Effector memory CD4-positive, alpha-beta T cell (primary cell): Measurements from ENCODE around the gene MCU.
A peak's percentile ranks its signal among the peaks of the same experiment; 100 is the strongest.
"Not testable (repeated sequence)": the region's sequence is repeated elsewhere in the genome, so short reads cannot be mapped to it uniquely, and the experiment has no call there.

ENCODE experiments used
- DNase-seq, 3 donors: peaks; one replicate each; pipeline ENCODE4 v3.0.0-alpha.2; 2020
- H3K27ac ChIP-seq: 2 replicates; pipeline ENCODE4 v1.7.0; 2013; ENCODE audit warnings: mild to moderate bottlenecking, low read length, moderate library complexity; ENCODE audit not compliant: insufficient read depth, poor library complexity, severe bottlenecking
- H3K27me3 ChIP-seq: replicated peaks from 2 replicates; pipeline ENCODE4 v1.7.0; 2013; ENCODE audit warnings: mild to moderate bottlenecking, low read length; ENCODE audit not compliant: insufficient read depth, control insufficient read depth, poor library complexity, severe bottlenecking
- H3K36me3 ChIP-seq: 2 replicates; pipeline ENCODE4 v1.7.0; 2013; ENCODE audit warnings: mild to moderate bottlenecking, low read length, moderate library complexity; ENCODE audit not compliant: control insufficient read depth, insufficient read depth
- H3K4me1 ChIP-seq: 2 replicates; pipeline ENCODE4 v1.7.0; 2013; ENCODE audit warnings: low read length, mild to moderate bottlenecking; ENCODE audit not compliant: control insufficient read depth, insufficient read depth, poor library complexity, severe bottlenecking
- H3K4me3 ChIP-seq: 2 replicates; pipeline ENCODE4 v1.7.0; 2013; ENCODE audit warnings: low read length, low read depth, mild to moderate bottlenecking; ENCODE audit not compliant: insufficient read depth, poor library complexity, severe bottlenecking
- H3K9me3 ChIP-seq: 2 replicates; pipeline ENCODE4 v1.7.0; 2013; ENCODE audit warnings: mild to moderate bottlenecking, low read length, moderate library complexity; ENCODE audit not compliant: control insufficient read depth

Gene MCU

DNA sequence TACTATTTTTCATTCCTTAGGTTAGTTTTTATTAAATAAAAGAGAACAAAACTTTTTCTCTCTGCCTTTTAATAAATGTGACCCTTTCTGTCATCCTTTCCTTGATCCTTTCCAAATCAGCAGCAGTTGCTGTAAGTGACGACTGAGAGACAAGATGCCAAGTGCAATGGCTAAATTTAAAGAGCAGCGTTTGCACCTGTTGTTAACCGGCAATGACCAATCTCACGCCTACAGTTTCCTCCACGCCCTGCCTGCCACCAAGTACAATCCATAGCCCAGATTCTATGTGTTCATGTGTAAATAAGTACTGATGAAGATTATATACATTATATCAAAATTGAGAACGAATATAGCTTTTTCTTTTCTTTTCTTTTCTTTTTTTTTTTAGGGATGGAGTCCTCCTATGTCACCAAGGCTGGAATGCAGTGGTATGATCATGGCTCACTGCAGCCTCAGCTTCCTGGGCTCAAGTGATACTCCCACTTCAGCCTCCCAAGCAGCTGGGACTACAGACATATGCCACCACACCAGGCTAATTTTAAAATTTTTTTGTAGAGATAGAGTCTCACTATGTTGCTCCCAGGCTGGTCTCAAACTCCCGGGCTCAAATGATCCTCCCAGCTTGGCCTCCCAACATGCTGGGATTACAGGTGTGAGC, 6.5 kb upstream of the MCU start:
- no peak overlapping the region for H3K4me3 ChIP-seq

DNA sequence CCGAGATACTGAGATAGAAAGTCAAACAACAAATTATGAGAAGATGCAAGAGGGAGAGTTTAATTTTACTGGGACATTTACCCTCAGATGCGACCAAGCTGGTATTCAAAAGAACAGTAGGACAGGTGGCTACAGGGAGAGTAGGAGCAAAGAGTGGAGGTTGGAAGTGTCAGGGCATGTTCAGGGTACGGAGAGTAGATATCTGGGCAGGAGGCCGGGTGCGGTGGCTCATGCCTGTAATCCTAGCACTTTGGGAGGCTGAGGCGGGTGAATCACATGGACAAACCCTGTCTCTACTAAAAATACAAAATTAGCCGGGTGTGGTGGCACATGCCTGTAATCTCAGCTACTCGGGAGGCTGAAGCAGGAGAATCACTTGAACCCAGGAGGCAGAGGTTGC, 5.5 kb upstream of the MCU start:
- H3K27ac ChIP-seq, result not testable (repeated sequence)

More for the DNA sequence above, 6.5 kb upstream of the MCU start:
- Histone ChIP-seq H3K9me3 (no peaks in the 10 kb centered on the region), H3K4me1 (no peaks in the 10 kb centered on the region), H3K36me3 (no peaks in the 10 kb centered on the region), H3K27me3 (no peaks in the 10 kb centered on the region), H3K27ac (no peak overlapping the region)
- DNase-seq, result no peak

DNA sequence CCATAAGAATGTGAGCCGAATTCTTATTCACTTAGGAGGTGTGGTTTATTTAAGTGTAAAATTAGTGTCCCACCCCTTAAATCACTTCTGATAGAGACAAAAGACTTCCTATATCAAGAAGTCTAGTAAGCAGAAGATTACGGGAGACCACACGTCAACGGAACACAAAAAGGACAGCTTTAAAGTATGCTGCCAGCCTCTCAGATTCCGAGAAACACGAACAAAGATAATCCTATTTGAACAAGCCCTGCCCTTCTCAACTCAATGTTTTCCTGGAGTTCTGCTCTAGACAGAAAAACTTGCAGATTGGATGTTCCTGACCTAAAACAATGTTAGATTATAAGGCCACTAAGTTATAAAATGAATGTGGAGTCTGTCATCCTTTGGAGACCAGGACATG, 4.9 kb upstream of the MCU start:
- DNase-seq, result no peak
- Histone ChIP-seq H3K4me1 (no peaks in the 10 kb centered on the region), H3K27ac (no peak overlapping the region), H3K27me3 (no peaks in the 10 kb centered on the region), H3K36me3 (no peaks in the 10 kb centered on the region), H3K4me3 (no peak overlapping the region), H3K9me3 (no peaks in the 10 kb centered on the region)

More for the DNA sequence above, 5.5 kb upstream of the MCU start:
- not testable (repeated sequence) for H3K4me3 ChIP-seq, H3K36me3 ChIP-seq, DNase-seq, H3K9me3 ChIP-seq, H3K27me3 ChIP-seq, H3K4me1 ChIP-seq

DNA sequence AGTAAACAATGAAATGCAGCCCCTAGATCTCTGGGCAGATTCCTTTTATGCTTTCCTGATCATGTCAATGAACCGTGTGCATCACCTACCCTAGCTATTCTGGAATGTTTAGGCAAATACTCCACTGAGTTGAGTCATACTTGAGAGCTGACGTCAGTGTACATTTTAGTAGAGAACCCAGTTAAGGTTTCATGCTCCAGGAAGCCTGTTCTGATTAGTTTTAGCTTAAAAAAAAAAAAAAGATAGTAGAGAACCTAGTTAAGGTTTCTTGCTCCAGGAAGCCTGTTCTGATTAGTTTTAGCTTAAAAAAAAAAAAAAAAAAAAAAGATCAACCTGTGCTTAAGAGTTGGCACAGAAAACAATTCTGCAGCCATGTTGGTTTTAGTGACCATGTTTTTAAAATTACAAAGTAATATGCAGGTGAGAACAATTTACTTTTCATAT, 3.7 kb upstream of the MCU start:
- H3K4me3 ChIP-seq, result no peak overlapping the region
- H3K9me3 ChIP-seq, result no peaks in the 10 kb centered on the region
- H3K4me1 ChIP-seq, result peaks cover 2% of the 10 kb centered on the region
- no peak overlapping the region for H3K27ac ChIP-seq
- DNase-seq, result no peak
- no peaks in the 10 kb centered on the region for H3K36me3 ChIP-seq
- no peaks in the 10 kb centered on the region for H3K27me3 ChIP-seq

DNA sequence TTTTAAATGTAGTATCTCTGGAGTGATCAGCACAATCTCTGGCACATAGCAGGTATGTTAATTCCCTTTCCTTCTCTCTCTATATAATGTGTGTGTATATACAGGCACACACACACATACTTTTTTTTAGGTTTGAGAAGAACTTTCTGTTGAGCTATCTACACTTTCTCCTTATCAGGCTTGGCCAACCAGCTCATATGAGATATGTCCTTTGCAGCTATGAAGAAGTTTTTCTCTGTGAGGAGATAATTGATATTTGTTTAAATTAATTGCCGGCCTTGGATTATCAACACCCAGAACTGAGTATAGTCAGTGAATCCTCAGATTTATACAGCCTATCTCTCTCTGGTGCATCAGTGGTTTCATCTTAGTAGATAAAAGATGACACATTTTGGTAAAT, 2.3 kb upstream of the MCU start:
- H3K4me3 ChIP-seq, result no peak overlapping the region
- no peaks in the 10 kb centered on the region for H3K27me3 ChIP-seq
- no peaks in the 10 kb centered on the region for H3K36me3 ChIP-seq
- H3K4me1 ChIP-seq, result peaks cover 4% of the 10 kb centered on the region
- no peaks in the 10 kb centered on the region for H3K9me3 ChIP-seq
- no peak overlapping the region for H3K27ac ChIP-seq
- DNase-seq, result no peak

DNA sequence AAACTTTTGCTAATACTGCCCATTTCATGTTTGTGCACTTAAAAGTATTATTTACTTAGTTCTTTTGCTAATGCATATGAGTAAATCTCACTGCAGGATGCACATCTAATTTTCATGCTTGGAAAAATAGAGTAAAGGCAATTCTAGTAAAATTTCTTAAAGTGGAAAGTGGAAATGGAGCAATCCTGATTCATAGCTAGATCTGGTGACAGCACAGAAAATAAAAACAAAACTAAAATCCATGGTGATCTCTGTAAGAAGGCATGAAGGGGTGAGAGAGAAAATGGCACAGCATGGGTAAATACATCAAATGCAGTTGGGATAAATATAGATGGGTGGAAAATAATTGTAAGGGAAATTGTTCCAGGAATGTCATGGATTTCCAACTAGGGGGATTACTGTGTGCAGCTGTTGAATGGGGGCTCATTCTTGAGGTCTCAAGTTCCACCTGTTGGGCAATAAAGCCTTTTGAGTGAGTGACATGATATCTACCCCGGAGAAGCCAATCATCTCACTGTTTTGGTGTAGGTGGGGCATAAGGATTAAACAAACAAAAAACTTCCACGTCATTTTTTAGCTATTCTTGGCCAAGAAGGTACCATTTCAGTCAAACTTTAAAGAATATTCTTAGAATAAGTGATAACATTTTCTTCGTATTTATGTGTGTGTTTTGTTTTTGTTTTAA, 1.7 kb upstream of the MCU start:
- H3K4me1 ChIP-seq, result peaks cover 4% of the 10 kb centered on the region
- no peaks in the 10 kb centered on the region for H3K9me3 ChIP-seq
- H3K36me3 ChIP-seq, result no peaks in the 10 kb centered on the region
- no peak overlapping the region for H3K4me3 ChIP-seq
- H3K27ac ChIP-seq, result no peak overlapping the region
- no peak for DNase-seq
- H3K27me3 ChIP-seq, result no peaks in the 10 kb centered on the region

DNA sequence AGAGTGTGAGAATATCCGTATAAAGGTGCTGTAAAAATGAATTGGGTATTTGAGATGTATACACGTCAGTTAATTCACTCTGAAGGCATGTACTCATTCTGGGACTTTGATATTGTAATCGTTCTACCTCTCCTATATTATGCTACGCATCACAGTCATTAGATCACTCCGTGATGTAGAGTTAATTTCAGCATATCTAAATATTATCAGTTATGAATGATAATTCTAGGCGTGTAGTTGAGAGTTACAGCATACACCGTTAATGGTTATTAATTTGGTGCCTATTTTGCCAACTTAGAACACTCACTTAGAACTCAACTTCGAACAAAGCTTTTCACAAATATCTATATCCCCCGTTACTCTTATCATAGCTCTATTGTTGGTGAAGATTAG, 477 bp upstream of the MCU start:
- H3K4me3 ChIP-seq, result peak overlapping the region; percentile 85
- H3K4me1 ChIP-seq, result peaks cover 4% of the 10 kb centered on the region
- H3K27ac ChIP-seq, result peak overlapping the region; percentile 60
- H3K36me3 ChIP-seq, result no peaks in the 10 kb centered on the region
- H3K9me3 ChIP-seq, result no peaks in the 10 kb centered on the region
- no peak for DNase-seq
- H3K27me3 ChIP-seq, result no peaks in the 10 kb centered on the region

DNA sequence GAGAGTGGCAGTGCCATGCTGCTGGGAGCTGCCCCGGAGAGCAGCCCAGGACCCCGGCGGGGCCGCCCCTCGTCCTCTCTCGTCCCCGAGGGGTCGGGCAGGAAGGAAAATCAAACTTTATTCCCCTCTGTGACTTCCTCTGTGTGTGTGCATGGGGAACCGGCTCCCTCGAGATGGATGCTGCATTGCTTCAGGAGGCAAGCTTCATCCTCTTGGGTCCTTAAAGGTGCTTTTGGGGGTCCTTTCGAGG, 726 bp downstream of the MCU start:
- Histone ChIP-seq H3K36me3 (no peaks in the 10 kb centered on the region), H3K4me3 (peak overlapping the region; percentile 85), H3K4me1 (peaks cover 4% of the 10 kb centered on the region), H3K27ac (peak overlapping the region; percentile 49), H3K27me3 (no peaks in the 10 kb centered on the region), H3K9me3 (no peaks in the 10 kb centered on the region)
- no peak for DNase-seq

DNA sequence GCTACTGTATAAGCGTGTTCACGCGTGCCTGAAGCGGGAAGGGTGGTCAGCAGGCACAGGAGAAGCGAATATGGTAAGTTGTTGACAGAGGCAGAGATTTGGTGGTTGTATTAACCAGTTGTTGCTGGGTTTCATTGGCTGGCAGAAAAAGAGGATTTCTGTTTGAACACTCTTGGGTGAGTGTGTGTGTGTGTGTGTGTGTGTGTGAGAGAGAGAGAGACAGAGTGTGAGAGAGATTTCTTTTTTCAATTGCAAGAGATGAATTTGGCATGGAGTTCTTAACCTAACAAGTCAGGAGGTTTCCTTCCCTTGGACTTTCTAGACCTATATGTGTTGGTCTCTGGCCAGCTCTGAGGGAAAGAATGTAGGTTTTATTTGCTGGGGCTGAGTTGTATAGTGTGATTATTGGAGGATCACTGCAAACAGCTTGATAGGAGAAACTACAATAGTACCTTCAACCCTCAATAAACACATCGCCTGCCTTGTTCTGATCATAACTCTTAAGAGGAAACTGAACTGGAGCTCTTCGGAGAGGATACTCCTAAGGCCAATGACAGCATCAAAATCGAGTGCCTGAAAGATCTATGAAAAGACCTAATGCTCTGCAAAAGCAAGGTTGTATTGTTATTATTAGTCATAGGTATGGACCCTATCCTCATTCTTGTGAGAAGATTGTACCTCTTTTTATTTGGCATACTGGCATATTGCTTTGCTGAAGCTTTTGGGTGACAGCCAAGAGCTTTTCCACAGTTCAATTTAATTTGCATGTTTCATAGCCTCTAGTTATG, 1.2 kb downstream of the MCU start:
- Histone ChIP-seq H3K27me3 (no peaks in the 10 kb centered on the region), H3K4me3 (peak overlapping the region; percentile 85), H3K4me1 (peaks cover 4% of the 10 kb centered on the region), H3K9me3 (no peaks in the 10 kb centered on the region), H3K27ac (peak overlapping the region; percentile 49), H3K36me3 (no peaks in the 10 kb centered on the region)
- DNase-seq, result no peak
